ENCODE results near the gene PCGF3. TPM values are rescaled to one million over a fixed set of nuclear protein-coding genes. Genes with fewer than 3 reads are reported as not detected.
"Not testable (repeated sequence)": the region's sequence is repeated elsewhere in the genome, so short reads cannot be mapped to it uniquely, and the experiment has no call there.

Gene PCGF3
- total RNA-seq, 3 donors from 2014 or later, result 20.7 to 27.8 (median 23.0) TPM

DNA sequence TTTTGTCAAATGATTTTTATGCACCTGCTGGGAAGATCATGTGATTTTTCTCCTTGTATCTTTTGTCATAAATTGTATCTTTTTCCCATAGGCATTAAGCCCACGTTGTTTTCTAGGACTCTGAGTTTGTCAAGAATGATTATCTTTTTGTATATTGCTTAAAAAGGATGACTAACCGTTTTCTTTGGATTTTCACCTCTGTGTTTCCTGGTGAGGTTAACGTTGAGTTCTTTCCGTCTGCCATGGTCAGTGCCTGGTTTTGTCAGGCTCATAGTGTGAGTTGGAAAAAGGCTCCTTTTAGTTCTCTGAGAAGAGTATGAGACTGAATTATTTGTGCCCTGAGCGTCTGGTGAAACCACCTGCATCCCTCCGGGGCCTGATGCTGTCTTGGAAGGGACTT lies 21.9 kb downstream of the PCGF3 start:
- Mint-ChIP-seq H3K4me1 (ENCODE audit: low read depth) (peaks cover 8% of the 10 kb centered on the region), H3K4me3 (no peak overlapping the region), H3K27me3 (ENCODE audit: low read depth) (no peaks in the 10 kb centered on the region), H3K36me3 (ENCODE audit: insufficient read depth) (peaks cover 8% of the 10 kb centered on the region), H3K9me3 (no peaks in the 10 kb centered on the region)
- DNase-seq (no peak), ATAC-seq (no peak)

DNA sequence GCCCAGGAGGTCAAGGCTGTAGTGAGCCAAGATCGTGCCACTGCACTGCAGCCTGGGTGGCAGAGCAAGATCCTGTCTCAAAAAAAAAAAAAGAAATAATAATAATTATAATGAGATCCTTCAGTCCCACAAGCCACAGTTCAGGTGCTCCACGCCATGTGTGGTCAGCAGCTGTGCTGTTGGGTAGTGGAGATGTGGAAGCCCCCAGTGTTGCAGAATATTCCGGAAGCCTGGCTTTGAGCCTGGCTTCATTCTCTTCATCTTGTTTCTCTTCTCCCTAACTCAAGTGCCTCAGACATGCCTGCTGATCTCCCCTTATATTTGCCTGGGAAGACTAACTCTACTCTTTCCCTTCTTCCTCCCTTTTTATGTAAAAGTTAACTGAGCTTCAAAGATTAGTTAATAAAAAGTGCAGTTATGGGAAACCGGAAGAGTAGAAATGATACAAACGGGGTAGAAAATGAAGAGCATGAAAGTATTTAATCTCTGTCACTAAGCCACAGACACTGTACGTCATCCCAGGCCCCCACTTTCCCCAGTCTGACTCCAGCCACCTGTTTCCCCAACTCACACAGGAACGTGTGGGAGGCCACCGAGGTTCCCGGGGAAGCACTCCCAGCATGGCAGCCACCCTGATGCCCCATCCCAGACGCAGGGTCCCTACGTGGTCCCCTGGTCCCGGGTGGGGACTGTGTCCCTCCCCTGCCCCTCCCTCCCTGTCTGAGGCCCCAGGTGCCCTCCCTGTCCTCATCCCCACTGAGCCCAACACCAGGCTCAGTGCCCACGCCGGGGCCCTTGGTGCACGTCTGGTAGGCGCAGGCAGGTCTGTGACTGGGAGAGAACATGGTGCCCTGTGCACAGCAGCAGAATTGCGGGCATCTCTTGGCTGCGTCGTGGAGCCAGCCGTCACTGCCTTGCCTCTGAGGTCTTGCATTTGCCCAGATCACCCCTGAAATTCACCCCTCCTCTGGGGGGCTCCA lies 24.0 kb downstream of the PCGF3 start:
- H3K9me3 Mint-ChIP-seq, result no peaks in the 10 kb centered on the region
- ATAC-seq, result no peak
- peaks cover 5% of the 10 kb centered on the region for H3K4me1 Mint-ChIP-seq (ENCODE audit: low read depth)
- DNase-seq, result no peak
- peaks cover 15% of the 10 kb centered on the region for H3K36me3 Mint-ChIP-seq (ENCODE audit: insufficient read depth)
- H3K4me3 Mint-ChIP-seq, result no peak overlapping the region
- H3K27me3 Mint-ChIP-seq (ENCODE audit: low read depth), result no peaks in the 10 kb centered on the region

DNA sequence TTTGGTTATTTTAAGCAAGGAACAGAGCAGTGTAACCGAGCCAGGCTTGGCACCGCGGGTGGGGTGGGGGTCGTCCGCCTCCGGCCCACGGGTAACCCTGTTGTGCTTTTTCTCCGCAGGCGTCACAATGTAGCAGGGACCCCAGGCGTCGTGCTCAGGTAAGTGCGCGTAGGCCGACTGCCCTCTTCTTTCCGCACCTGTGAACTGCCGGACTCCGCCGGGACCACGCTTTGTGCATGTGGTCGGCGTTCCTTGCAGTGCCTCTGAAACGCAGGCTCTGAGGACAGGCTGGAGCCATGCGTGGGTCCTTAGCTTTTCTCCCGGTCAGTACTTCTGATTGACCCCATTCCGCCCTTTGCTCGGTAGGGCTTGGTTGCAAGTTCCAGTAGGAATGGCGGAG lies 24.9 kb downstream of the PCGF3 start:
- Mint-ChIP-seq H3K36me3 (ENCODE audit: insufficient read depth) (peaks cover 19% of the 10 kb centered on the region), H3K9me3 (no peaks in the 10 kb centered on the region), H3K27me3 (ENCODE audit: low read depth) (no peaks in the 10 kb centered on the region), H3K4me3 (no peak overlapping the region), H3K4me1 (ENCODE audit: low read depth) (peaks cover 2% of the 10 kb centered on the region)
- ATAC-seq, result no peak
- no peak for DNase-seq

DNA sequence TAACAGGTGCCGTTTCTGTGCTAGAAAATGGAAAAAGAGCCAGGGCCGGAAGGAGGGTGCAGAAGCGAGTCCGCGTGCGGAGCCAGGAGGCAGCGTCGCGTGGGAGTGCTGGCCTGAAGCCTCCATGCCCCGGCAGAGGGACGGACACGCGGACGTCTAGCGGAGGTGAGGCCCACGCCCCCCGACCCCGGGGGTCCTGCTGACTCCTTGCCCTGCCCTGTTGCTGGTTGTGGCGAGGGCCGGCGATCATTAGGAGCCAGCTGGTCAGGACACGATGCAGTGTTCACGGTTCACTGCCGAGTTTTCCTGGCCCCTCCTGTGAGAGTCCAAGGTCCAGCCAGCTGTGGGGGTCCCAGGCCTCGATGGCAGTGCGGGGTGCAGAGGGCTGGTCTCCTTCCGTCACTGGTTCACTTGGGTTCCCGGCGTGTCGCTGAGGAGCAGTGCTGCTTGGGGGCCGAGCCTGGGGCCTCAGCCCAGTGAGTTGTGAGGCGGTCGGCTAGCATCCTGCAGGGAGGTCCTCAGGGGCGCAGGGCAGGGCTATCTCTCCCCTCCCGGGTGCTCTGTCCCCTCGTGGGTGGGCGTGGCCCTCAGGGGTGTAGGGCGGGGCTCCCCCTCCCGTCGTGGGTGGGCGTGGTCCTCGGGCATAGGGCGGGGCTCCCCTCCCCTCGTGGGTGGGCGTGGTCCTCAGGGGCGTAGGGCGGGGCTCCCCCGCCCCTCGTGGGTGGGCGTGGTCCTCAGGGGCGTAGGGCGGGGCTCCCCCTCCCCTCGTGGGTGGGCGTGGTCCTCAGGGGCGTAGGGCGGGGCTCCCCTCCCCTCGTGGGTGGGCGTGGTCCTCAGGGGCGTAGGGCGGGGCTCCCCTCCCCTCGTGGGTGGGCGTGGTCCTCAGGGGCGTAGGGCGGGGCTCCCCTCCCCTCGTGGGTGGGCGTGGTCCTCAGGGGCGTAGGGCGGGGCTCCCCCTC lies 25.6 kb downstream of the PCGF3 start:
- not testable (repeated sequence) for H3K4me3 Mint-ChIP-seq; H3K4me1 Mint-ChIP-seq (ENCODE audit: low read depth); DNase-seq; ATAC-seq; H3K27me3 Mint-ChIP-seq (ENCODE audit: low read depth); H3K9me3 Mint-ChIP-seq
- H3K36me3 Mint-ChIP-seq (ENCODE audit: insufficient read depth), result peaks cover 22% of the 10 kb centered on the region

DNA sequence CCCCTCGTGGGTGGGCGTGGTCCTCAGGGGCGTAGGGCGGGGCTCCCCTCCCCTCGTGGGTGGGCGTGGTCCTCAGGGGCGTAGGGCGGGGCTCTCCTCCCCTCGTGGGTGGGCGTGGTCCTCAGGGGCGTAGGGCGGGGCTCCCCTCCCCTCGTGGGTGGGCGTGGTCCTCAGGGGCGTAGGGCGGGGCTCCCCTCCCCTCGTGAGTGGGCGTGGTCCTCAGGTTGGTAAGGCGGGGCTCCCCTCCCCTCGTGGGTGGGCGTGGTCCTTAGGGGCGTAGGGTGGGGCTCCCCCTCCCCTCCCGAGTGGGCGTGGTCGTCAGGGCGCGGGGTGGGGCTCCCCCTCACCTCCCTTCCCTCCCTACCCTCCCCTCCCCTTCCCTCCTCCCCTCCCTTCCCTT lies 26.3 kb downstream of the PCGF3 start:
- not testable (repeated sequence) for ATAC-seq; H3K4me1 Mint-ChIP-seq (ENCODE audit: low read depth); H3K4me3 Mint-ChIP-seq; H3K9me3 Mint-ChIP-seq; H3K27me3 Mint-ChIP-seq (ENCODE audit: low read depth); DNase-seq
- H3K36me3 Mint-ChIP-seq (ENCODE audit: insufficient read depth), result peaks cover 22% of the 10 kb centered on the region

DNA sequence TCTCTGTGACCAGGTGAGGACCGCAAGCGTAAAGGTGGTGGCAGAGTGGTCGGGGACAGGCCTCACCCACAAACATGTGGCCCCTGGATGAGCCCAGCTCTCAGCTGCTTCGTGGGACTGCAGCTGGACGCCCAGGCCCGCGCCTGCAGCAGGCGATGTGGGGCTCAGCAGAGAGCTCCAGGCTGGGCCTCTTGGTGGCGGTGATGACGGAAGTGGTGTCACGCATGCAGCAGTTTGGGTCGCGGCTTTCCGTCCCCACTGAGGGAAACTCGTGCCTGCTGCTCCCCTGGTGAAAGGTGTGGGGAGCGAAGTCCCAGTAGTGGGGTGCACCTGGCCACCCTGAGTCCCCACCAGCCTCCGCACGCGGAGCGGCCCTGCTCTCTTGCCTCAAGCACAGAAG lies 26.9 kb downstream of the PCGF3 start:
- Mint-ChIP-seq H3K4me1 (ENCODE audit: low read depth) (no peaks in the 10 kb centered on the region), H3K9me3 (no peaks in the 10 kb centered on the region), H3K4me3 (no peak overlapping the region), H3K27me3 (ENCODE audit: low read depth) (no peaks in the 10 kb centered on the region), H3K36me3 (ENCODE audit: insufficient read depth) (peaks cover 22% of the 10 kb centered on the region)
- no peak for DNase-seq
- ATAC-seq, result no peak

DNA sequence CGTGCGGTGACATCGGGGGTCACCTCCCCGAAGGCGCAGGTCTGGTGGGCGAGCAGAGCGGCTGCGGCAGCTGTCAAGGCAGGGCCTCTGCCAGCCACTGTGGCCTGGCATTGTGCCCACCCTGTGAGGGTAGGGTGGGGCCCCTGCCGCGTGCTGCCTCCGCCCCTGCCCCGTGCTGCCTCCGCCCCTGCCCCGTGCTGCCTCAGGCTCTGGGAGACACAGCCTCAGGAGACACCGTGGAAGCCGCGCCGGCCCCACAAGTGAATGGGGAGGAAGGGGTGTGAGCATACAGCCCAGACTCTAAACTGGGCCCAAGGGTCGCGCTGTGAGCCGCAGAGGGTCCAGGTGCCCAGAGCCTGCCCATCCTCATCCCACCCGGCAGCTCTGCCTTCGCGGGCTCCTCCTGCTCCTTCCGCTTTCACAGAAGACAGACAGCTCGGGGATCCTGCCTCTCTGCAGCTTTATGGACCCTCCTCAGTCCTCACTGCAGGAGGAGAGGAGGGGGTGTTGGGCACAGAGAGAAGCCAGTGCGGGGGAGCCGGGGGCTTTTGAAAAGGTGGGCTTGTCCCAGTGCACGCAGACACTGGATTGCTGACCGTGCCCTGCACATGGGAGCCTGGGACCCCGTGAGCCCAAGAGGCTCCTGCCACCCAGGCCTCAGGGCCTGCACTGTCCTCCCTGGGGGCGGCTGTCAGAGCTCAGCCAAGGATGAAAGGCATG lies 27.4 kb downstream of the PCGF3 start:
- no peak overlapping the region for H3K4me3 Mint-ChIP-seq
- ATAC-seq (no peak), DNase-seq (no peak)
- H3K36me3 Mint-ChIP-seq (ENCODE audit: insufficient read depth), result peaks cover 25% of the 10 kb centered on the region
- H3K4me1 Mint-ChIP-seq (ENCODE audit: low read depth), result no peaks in the 10 kb centered on the region
- H3K27me3 Mint-ChIP-seq (ENCODE audit: low read depth), result no peaks in the 10 kb centered on the region
- H3K9me3 Mint-ChIP-seq, result no peaks in the 10 kb centered on the region

DNA sequence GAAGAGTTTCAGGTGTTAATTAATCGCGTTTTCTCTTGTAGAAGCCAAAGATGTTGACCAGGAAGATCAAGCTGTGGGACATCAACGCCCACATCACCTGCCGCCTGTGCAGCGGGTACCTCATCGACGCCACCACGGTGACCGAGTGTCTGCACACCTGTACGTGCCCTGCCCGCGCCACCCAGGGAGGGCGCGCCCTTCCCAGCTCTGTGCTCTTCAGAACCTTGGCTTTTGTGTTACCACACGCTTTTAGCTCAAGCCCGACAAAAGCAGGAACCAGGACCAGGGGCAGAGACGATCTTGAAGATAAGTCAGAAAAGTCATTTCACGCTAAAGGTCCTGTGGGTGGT lies 28.0 kb downstream of the PCGF3 start:
- DNase-seq, result no peak
- Mint-ChIP-seq H3K27me3 (ENCODE audit: low read depth) (no peaks in the 10 kb centered on the region), H3K9me3 (no peaks in the 10 kb centered on the region), H3K4me1 (ENCODE audit: low read depth) (no peaks in the 10 kb centered on the region), H3K36me3 (ENCODE audit: insufficient read depth) (peaks cover 25% of the 10 kb centered on the region), H3K4me3 (no peak overlapping the region)
- ATAC-seq, result no peak

DNA sequence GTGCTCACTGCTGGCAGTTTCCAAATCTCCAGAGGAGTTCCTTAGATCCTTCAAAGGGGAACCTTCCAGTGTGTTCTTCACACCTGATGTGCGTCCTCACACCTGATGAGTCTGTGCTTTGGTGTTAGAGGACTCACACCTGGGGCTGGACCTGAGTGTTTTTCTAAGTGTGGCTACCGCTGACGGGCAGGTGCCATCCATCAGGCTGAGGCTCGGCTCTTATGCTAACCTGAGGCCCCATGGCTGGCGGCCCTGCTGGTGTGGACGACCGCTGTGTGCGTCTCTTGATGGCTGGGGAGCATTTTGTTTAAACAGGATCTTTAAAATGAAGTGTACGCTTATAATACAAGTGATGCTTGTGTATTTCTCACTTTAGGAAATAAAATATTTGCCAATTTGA lies 28.4 kb downstream of the PCGF3 start:
- Mint-ChIP-seq H3K4me3 (no peak overlapping the region), H3K4me1 (ENCODE audit: low read depth) (no peaks in the 10 kb centered on the region), H3K27me3 (ENCODE audit: low read depth) (no peaks in the 10 kb centered on the region), H3K9me3 (no peaks in the 10 kb centered on the region), H3K36me3 (ENCODE audit: insufficient read depth) (peaks cover 25% of the 10 kb centered on the region)
- no peak for DNase-seq
- no peak for ATAC-seq

DNA sequence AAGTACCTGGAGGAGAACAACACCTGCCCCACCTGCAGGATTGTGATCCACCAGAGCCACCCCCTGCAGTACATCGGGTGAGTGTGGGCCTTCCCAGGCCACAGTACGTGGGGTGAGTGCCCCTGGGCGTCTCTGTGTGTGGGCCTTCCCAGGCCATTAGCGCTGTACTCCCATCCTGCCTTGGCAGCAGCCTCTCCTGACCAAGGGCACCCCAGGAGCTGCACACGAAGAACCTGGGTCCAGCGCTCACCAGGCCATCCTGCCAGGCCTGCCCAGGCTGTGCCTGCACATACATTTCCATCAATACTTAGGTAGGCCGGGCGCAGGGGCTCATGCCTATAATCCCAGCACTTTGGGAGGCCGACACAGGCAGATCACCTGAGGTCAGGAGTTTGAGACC lies 29.3 kb downstream of the PCGF3 start:
- peaks cover 25% of the 10 kb centered on the region for H3K36me3 Mint-ChIP-seq (ENCODE audit: insufficient read depth)
- DNase-seq (no peak), ATAC-seq (no peak)
- H3K27me3 Mint-ChIP-seq (ENCODE audit: low read depth), result no peaks in the 10 kb centered on the region
- no peaks in the 10 kb centered on the region for H3K9me3 Mint-ChIP-seq
- H3K4me3 Mint-ChIP-seq, result no peak overlapping the region
- no peaks in the 10 kb centered on the region for H3K4me1 Mint-ChIP-seq (ENCODE audit: low read depth)

DNA sequence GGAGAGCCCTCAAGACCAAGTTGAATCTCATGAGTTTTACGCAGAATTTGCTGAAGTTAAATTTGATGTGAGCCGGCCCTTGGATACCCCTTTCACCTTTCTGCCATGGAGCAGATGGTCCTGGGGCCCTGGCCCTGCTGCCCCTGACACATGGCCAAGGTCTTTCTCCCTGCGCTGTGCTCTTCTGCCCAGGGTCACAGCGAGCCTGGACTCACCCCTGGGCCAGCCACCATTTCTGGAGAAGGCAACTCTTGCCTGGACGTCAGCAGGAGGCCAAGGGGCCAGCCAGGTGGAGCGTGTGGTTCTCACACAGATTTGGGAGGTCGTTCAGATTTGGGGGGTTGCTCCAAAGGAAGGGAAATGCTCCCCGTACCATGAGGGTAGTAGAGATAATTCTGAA lies 30.0 kb downstream of the PCGF3 start:
- H3K4me3 Mint-ChIP-seq, result no peak overlapping the region
- peaks cover 24% of the 10 kb centered on the region for H3K36me3 Mint-ChIP-seq (ENCODE audit: insufficient read depth)
- no peaks in the 10 kb centered on the region for H3K9me3 Mint-ChIP-seq
- ATAC-seq (no peak), DNase-seq (no peak)
- no peaks in the 10 kb centered on the region for H3K27me3 Mint-ChIP-seq (ENCODE audit: low read depth)
- H3K4me1 Mint-ChIP-seq (ENCODE audit: low read depth), result no peaks in the 10 kb centered on the region

DNA sequence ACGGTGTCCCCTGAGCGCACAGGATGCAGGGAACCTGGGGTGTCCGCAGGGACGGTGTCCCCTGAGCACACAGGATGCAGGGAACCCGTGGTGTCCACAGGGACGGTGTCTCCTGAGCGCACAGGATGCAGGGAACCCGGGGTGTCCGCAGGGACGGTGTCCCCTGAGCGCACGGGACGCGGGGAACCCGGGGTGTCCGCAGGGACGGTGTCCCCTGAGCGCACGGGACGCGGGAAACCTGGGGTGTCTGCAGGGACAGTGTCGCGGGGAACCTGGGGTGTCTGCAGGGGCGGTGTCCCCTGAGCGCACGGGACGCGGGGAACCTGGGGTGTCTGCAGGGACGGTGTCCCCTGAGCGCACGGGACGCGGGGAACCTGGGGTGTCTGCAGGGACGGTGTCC lies 30.9 kb downstream of the PCGF3 start:
- H3K9me3 Mint-ChIP-seq; H3K4me1 Mint-ChIP-seq (ENCODE audit: low read depth); H3K4me3 Mint-ChIP-seq; H3K27me3 Mint-ChIP-seq (ENCODE audit: low read depth); DNase-seq; ATAC-seq: not testable (repeated sequence)
- H3K36me3 Mint-ChIP-seq (ENCODE audit: insufficient read depth), result peaks cover 21% of the 10 kb centered on the region

DNA sequence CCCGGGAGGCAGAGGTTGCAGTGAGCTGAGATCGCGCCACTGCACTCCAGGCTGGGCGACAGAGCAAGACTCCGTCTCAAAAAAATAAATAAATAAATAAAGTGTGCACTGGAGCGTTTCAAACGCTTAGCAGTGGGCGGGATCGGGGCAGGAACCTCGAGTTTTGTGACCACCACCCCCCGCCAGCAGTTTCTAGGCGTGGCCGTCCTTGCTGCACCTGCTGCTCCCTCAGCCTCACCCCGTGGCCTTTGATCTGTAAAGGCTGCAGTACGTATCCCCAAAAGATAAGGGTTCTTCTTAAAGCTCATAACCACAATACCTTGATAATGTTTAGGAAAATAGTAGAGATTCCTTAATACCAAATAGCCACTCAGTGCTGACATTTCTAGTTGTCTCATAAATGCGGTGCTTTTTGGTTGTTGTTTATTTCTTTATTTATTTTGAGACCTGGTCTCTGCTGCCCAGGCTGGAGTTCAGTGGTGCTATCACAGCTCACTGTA lies 33.2 kb downstream of the PCGF3 start:
- Mint-ChIP-seq H3K36me3 (ENCODE audit: insufficient read depth) (peaks cover 15% of the 10 kb centered on the region), H3K27me3 (ENCODE audit: low read depth) (no peaks in the 10 kb centered on the region), H3K4me1 (ENCODE audit: low read depth) (no peaks in the 10 kb centered on the region), H3K4me3 (no peak overlapping the region), H3K9me3 (no peaks in the 10 kb centered on the region)
- ATAC-seq (no peak), DNase-seq (no peak)

DNA sequence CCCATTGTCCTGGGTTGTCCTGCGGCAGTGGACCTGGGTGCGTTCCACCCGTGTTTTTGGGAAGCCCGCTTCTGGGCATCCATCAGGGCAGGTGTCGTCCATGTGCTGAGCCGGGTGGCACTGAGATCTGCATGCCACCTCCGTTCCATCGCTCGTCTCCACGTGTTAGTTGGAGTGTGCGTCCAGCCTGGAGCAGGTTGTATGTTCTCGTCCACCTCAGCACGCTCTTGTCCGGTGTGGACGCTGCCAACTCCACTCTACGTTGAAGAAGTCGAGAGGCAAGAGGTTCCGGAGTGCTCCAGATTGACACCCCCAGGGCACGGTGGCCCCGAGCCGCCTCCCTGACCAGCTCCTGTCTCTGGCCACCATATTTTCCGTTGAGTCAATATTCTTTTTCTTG lies 33.9 kb downstream of the PCGF3 start:
- no peaks in the 10 kb centered on the region for H3K4me1 Mint-ChIP-seq (ENCODE audit: low read depth)
- no peaks in the 10 kb centered on the region for H3K27me3 Mint-ChIP-seq (ENCODE audit: low read depth)
- no peak overlapping the region for H3K4me3 Mint-ChIP-seq
- no peaks in the 10 kb centered on the region for H3K9me3 Mint-ChIP-seq
- no peak for DNase-seq
- ATAC-seq, result no peak
- H3K36me3 Mint-ChIP-seq (ENCODE audit: insufficient read depth), result peaks cover 15% of the 10 kb centered on the region
